ENCODE results near the gene MANEAL.

DNA sequence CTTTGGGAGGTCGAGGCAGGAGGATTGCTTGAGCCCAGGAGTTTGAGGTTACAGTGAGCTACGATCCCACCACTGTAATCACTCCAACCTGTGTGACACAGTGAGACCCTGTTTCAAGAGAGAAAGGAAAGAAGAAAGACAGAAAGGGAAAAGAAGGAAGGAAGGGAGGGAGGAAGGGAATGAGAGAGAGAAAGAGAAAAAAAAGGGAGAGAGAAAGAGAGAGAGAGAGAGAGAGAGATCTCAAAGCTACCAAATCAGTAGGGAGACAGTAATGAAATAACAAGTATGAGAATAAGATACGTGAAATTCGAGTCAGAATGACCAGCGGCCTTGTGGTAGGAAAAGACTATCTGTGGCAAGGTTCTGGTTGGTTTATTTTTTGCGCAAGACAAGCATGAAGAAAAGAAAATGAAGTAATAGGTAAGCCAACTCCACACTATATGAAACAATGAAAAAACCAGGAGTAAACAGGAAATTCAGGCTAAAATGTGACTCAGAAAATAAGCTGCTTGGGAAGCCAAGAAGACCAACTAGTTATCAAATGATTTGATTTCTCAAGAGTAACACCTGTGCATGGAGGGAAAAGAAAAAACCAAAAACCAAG is 56.8 kb downstream of the MANEAL start:
- TF ChIP-seq EZH2 (IDR thresholded peaks at IDR 0.05; ENCODE audit: insufficient read depth, poor library complexity, severe bottlenecking) (no peak), EZH2phosphoT487 (IDR thresholded peaks at IDR 0.05; ENCODE audit: insufficient read depth, low read depth) (no peak)

Data from GM23248 (cell line).